GM23338 (cell line): ENCODE data around the gene DCLK2.

ENCODE experiments used
- CREB1 ChIP-seq: fragments of 250-450 bp; sonication (Bioruptor Pico); IDR thresholded peaks from 2 replicates; pipeline ENCODE4 v1.5.0; 2020; ENCODE audit warnings: low read depth, mild to moderate bottlenecking, moderate library complexity
- CTCF ChIP-seq, 2 experiments: fragments of 200-600 bp in 1 of 2; sonication (generic) in 1 of 2; conservative IDR thresholded peaks; 2 replicates each; pipeline versions ENCODE4 v1.5.1 to v1.6.1; 2016 to 2017; ENCODE audit warnings: antibody characterized with exemption in 2 of 2, low read depth in 2 of 2, mild to moderate bottlenecking in 2 of 2, moderate library complexity in 1 of 2
- EZH2 ChIP-seq: fragments of 200-600 bp; sonication (generic); IDR thresholded peaks from one replicate; pipeline ENCODE4 v1.8.0; 2017; ENCODE audit warnings: antibody characterized with exemption, mild to moderate bottlenecking, low read depth; ENCODE audit not compliant: unreplicated experiment
- EZH2phosphoT487 ChIP-seq: fragments of 200-600 bp; sonication (generic); IDR thresholded peaks from one replicate; pipeline ENCODE4 v1.8.1; 2018; ENCODE audit warnings: antibody characterized with exemption; ENCODE audit not compliant: unreplicated experiment
- REST ChIP-seq: IDR thresholded peaks from one replicate; pipeline ENCODE4 v1.6.1; 2018; ENCODE audit warnings: antibody characterized with exemption; ENCODE audit not compliant: unreplicated experiment

- TF ChIP-seq EZH2phosphoT487 (no peak), CTCF (conservative IDR thresholded peaks at IDR 0.05; ENCODE audit: low read depth in 2 of 2) (no peak), CREB1 (CRISPR knock-in tag) (no peak), EZH2 (no peak), REST (no peak)
These were observed 187.6 kb downstream of the DCLK2 start for GRCh38 chr4:150265806-150266205.
